SH-SY5Y (cell line): ENCODE data around the gene ARHGAP1.

Experiments used
- GATA2 ChIP-seq: IDR thresholded peaks from 2 replicates; pipeline ENCODE4 v1.6.1; 2011; ENCODE audit warnings: mild to moderate bottlenecking, low read depth, low read length
- GATA3 ChIP-seq: IDR thresholded peaks from 2 replicates; pipeline ENCODE4 v1.6.1; 2011; ENCODE audit warnings: low read depth, mild to moderate bottlenecking, low read length, moderate library complexity

GRCh38 chr11:46743043-46743442, 42.6 kb upstream of the ARHGAP1 start:
- TF ChIP-seq GATA2: no peak
- no peak for TF ChIP-seq GATA3
